Stimulated activated CD8-positive, alpha-beta memory T cell treated with anti-CD3 and anti-CD28 coated beads, Interleukin-15, amount 100 ng/mL, for 4 hours (primary cell): ENCODE measurements around the gene ERGIC1.
A peak's percentile ranks its signal among the peaks of the same experiment; 100 is the strongest.
"Not testable (repeated sequence)": the region's sequence is repeated elsewhere in the genome, so short reads cannot be mapped to it uniquely, and the experiment has no call there.

Experiments
- DNase-seq, 2 donors: peaks; one replicate each; pipeline ENCODE4 v3.0.0-alpha.2; 2020; ENCODE audit warnings: low read depth in 2 of 2

The ERGIC1 gene, protein sequence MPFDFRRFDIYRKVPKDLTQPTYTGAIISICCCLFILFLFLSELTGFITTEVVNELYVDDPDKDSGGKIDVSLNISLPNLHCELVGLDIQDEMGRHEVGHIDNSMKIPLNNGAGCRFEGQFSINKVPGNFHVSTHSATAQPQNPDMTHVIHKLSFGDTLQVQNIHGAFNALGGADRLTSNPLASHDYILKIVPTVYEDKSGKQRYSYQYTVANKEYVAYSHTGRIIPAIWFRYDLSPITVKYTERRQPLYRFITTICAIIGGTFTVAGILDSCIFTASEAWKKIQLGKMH

GRCh38 chr5:172833686-172834414, at the start of gene ERGIC1:
ERGIC1 (plus strand) TSS chr5:172834251; CDS start chr5:172834414, 163 bp downstream.
- DNase-seq, result peak; percentile 30 to 49

DNA sequence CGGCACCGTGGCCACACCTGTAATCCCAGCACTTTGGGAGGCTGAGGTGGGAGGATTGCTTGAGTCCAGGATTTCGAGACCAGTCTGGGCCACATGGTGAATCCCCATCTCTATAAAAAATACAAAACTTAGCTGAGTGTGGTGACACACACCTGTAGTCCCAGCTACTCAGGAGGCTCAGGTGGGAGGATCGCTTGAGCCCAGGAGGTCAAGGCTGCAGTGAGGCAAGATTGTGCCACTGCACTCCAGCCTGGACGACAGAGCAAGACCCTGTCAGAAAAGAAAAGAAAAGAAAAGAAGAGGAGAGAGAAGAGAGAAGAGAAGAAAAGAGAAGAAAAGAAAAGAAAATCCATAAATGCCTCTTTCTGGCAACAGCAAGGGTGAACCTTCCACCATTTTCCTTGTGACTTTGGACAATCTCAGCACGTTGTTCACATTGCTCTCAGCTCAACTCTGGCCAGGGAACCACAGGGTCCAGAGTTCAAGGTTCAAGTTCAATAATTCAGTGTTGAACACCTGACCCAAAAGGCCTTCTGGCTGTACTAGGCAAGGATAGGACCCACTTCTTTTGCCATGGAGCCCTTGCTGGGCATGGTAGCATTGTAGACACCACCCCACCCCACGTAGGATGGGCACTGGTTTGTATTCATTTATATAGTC, 48.5 kb upstream of the ERGIC1 start:
- DNase-seq, result no peak

DNA sequence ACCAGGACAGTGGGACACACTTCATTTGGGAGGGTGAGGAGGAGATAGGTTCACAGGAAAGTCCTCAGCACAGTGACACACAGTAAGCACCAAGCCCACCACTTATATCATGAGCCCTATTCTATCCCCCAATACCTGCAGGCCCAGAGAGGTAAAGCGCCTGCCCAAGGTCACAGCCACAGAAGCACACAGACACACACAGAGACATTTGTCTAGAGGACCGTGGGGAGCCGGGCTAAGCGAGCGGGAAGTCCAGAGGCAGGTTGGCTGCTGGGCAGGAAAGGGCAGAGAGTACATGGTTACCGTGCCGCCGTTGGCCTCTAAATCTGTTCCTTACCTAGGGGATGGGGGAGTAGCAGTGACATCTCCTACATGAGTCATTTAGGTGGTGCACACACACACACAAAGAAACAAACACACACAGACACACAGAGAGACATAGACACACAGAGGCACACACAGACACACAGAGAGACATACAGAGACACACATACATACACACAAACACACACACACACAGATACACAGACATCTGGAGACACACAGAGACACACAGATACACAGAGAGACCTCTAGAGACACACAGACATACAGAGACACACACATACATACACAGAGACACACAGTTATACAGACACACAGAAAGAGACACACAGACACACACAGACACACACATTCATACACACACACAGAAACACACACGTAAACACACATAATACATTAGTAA, 47.2 kb upstream of the ERGIC1 start:
- DNase-seq, result no peak

GRCh38 chr5:172787538-172787937, 46.5 kb upstream of the ERGIC1 start:
- DNase-seq, result not testable (repeated sequence)

GRCh38 chr5:172788771-172789686, 45.0 kb upstream of the ERGIC1 start:
- DNase-seq, result no peak

DNA sequence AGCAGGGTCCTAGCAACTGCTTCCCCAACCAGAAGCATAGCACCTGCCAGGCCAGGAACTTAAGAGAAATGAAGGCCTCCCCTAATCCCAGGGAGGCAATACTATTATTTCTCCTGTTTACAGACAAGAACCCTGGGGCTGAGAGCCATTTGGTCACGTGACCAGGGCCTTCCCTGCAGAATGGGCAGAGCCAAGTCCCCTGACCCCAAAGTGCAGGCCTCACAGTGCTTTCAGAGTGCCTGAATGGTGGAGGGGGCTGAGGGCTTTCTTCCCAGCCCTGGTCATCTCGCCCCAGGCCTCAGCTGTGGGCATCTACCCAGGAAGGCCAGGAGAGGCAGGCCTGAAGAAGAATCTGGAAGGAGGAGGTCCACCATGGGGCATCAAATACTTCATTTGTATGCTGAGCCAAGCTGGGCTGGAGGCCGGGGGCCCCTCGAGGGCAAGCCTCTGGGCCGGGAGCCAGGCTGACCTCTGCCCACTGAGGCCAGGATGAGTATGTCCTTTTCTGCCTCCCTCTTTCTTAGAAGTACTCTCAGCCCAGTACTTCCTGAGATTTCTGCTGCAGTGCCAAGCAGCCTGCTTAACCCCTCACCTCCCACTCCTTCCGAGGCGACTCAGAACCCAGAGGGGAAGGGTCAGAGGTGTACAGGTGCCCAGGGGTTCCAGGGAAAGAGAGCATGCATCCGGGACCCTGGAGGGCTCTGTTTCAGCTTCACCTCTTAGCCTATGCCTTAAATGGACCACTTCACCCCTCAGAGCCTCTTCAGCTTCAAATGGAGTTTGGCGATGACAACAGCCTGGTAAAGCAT, 44.2 kb upstream of the ERGIC1 start:
- DNase-seq, result no peak

- no peak for DNase-seq
Observed at GRCh38 chr5:172790496-172790889, 43.6 kb upstream of the ERGIC1 start.

DNA sequence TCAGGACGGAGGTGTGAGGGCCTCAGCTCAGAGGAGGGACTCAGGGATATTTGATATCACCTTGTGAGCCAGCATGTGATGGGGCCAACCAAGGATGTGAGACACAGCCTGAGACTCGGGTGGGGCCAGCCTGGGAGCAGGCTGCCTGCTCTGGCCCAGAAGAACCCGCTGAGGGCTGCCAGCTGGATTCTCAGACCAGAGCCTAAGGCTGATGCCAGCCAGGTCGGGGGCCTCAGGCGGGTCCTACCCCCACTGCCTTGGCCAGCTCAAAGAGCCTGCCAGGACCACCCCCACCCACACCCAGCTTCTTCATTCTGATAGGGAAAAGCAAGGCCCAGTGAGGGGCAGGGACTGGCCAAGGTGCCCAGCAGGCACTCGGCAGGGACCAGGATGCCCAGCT, 42.8 kb upstream of the ERGIC1 start:
- no peak for DNase-seq

DNA sequence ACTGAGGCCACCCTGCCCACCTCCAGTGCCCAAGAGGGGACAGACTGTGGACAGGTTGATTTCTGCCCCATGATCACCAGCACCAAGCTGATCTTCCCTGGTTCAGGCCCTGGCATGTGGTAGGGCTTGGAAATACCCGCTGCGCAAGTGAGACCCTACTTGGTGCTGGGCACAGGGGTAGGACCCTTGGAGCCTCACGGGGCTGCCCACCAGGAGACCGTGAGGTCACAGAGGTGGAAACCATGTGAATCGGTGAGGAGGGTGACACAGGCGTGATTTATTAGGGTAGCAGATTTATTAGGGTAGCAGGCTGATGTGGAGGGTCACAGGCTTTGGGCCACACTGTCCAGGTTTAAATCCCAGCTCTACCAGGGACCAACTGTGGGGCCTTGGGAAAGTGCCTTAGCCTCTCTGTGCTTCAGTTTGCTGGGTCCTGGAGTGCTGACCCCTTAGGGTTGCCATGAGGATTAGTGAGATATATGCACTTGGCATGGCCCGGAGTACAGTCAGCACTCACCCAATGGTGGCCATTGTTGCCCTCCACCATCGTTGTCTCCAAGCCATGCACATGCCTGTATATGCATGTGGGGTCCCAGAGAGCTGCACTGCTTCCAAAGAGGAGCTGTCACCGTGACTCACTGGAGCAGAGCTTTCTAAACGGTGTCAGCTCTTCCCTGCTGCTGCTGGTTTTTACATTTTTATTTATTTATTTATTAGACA, 42.2 kb upstream of the ERGIC1 start:
- no peak for DNase-seq

GRCh38 chr5:172792701-172793570, 41.1 kb upstream of the ERGIC1 start:
- no peak for DNase-seq

DNA sequence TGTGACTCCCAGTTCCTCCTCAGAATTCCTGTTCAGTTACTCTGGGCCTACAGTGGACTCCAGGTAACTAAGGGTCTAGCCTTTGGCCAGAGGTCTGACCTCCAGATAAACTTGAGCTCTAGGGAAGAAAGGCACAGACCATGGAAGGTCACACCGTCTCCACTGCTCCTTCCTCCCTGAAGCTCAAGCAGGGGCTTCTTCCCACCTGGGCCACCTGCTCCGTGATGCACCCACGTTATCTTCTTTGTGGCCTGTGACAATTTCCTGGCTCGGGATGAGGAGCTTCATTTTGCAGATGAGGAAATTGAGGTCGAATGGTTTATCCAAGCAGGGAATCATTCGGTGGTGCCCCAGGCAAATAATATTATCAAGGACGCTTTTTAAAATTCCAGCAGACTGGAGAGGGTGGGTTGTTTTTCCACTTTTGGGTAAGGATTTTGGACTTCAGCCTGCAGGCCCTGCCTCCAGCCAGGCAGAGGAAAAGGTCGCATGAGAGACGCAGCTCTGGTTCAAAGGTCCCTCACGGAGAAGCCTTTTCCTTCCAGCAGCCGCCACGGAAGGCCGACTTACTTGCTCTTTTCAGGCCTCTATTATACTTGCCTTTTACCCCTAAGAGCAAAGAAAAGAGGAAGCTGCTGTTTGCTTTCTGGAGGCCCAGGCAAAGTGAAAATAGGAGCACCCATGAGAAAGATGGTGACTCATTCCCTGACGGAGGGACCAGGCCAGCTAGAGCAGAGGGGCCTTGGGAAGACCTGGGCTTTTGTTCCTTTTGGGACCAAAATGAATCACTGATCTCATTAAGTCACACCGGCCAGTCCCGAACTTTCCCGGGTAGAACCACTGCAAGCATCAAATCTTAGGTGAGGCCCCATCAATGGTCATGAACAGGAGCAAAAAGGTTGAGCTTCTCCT, 40.2 kb upstream of the ERGIC1 start:
- DNase-seq, result no peak

DNA sequence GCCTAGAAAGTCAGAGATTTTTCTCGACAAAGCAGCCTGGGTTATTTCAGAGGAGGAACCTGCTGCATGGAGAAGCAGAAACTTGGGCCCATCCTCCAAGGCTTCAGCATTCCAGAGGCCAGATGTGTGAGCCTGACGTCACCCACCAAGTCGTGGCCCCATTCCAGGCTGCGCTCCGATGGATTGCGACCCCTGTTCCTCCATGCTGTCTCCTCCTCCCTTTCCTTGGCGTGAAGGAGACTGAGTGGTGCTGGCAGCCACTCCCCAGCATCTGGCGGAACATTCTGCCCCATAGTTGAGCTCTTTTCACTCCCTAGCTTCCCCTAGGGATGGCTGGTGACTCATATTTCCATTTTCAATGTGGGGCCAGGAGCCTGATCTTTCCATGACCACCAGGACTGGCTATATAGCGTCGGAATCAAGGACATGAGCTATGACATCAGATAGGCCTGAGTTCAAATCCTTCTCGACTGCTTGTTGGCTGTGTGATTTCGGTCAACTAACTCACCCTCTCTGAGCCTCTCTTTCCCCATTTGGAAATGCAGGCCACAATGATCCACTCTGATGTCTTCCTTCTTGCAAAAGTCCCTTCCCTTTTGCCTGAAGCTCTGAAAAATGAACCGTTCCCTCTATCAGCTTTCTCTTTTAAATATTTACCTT, 38.6 kb upstream of the ERGIC1 start:
- no peak for DNase-seq

GRCh38 chr5:172796306-172796705, 37.7 kb upstream of the ERGIC1 start:
- no peak for DNase-seq

DNA sequence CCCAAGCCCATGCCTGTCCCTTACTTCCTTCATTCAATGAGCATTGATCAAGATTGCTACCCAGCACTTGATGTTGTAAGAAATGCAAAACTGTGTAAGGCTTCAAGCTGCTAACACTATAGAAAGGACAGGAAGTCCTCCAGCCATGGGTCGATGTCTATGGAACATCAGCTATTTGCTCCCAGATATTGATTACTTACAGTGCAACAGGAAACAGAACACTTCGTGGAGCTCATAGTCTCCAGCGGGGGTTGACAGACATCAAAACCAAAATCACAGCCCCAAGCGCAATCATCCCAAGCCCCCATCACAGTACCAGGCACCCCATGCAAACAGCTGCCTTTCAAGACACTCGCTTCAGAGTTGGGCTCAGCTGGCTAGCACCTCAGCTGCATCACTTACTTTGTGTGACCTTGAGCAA, 36.3 kb upstream of the ERGIC1 start:
- DNase-seq, result no peak

DNA sequence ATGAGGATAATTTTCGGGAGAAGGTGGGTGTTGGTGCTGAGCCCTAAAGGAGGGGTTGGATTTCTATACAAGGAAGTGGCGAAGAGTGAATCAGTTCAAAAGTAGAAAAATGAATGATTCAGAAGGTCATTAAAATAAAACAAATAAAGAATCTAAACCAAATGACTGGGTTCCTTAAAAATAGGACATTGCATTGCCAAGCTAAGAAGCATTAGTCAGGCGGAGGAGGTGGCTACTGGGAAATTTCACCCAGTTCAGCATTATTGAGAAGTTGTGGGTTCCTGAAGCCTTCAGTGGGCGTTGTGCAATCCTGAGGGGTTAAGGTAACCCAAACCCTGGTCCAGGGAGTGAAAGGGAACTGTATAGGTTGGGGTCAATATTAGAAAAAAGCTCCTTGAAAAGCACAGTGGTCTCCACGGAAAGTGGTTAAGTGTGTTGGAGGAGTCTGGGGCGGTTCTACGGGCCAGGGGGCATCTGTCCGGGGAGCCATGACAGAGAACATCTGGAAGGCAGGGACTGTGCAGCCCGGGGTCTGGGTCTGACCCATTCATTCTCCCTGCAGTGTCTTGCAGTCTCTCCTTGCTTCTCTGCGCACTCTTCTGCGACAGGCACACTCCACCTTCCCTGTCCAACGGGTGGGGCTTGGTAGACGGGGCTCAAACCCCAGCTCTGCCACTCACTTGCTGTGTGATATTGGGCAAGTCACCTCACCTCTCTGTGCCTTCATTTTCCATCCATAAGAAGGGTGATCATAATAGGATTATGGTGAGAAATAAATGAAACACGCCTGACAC, 35.4 kb upstream of the ERGIC1 start:
- DNase-seq, result no peak

GRCh38 chr5:172799416-172799815, 34.6 kb upstream of the ERGIC1 start:
- no peak for DNase-seq
